Endometrium (tissue), 2 donors: Measurements from ENCODE around the gene LRRC75A.
"Not testable (repeated sequence)": the region's sequence is repeated elsewhere in the genome, so short reads cannot be mapped to it uniquely, and the experiment has no call there.

Experiments
- FAIRE-seq: peaks from 2 replicates; lab custom pipeline; 2012; peaks lifted over from hg19 to GRCh38; lab: Jason Lieb, UNC
- donor health status: control.
- donor health status: control.

The LRRC75A gene

DNA sequence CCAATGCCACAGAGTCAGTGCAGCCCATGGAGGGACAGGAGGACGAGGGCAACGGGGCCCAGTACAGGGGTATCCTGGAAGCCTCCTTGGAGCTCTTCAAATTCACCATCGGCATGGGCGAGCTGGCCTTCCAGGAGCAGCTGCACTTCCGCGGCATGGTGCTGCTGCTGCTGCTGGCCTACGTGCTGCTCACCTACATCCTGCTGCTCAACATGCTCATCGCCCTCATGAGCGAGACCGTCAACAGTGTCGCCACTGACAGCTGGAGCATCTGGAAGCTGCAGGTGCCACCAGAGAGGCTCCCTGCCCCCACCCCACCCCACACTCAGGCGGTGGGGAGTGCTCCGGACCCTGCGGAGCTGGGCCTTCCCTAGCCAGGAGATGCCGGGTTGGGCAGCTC, 60.0 kb downstream of the LRRC75A start:
- FAIRE-seq = no peak

DNA sequence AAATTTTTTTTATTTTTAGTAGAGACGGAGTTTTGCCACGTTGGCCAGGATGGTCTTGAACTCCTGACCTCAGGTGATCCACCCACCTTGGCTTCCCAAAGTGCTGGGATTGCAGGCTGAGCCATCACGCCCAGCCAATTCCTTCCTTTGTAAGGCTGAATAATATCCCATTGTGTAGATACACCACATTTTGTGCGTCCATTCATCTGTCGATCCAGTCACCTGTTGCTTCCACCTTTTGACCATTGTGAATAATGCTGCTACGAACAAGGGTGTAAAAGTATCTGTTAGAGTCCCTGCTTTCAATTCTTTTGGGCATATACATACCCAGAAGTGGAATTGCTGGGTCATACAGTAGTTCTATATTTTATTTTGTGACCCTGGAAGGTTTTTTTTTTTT, 61.3 kb downstream of the LRRC75A start:
- FAIRE-seq = no peak

DNA sequence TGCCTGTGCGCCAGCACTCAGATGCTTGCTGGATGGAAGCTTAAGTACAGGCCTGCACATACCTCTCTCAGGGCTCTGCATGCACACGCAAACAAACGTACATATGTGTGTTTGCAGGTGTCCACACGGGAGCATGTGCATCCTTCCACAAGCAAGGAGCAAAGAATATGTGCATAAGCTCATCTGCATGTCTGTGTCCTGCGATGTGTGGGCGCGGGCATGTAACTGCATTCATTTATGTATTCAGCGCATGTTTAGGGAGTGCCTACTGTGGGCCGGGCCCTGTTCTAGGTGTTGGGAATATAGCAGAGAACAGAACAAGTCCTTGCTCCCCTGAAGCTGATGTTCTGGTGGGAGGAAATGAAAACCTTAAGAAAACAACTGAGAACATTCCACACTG, 62.9 kb downstream of the LRRC75A start:
- no peak for FAIRE-seq

DNA sequence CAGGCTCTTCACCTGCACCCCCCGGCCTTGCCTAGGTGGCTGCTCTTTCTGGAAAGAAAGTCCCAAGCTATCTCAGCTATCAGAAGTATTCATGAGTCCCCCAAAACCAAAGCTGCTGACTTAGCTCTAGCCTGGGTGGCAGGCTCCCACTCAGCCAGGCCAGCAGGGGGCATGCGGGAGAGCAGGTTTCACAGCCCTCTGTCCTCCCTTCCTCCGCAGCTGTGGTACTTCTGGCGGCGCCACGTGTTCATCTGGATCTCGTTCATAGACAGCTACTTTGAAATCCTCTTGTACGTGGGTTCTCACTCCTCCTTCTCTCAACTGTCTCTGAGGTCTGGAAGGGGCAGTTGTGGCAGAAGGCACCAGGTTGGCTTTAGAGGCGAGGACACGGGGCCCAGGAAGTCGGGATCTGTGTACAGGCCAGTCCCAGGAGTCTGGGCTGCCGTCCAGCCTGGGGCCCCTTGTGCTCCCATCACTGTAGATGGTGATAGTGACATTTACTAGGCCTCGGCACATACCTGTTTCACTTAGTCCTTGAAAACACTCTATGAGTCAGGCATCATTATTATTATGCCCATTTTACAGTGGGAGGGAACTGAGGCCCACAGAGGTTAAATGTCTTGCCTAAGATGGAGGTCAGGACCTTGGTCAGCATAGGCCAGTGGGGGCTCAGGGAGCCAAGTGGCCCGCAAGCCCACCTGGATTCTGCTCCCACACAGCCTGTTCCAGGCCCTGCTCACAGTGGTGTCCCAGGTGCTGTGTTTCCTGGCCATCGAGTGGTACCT, 63.7 kb downstream of the LRRC75A start:
- FAIRE-seq = no peak

DNA sequence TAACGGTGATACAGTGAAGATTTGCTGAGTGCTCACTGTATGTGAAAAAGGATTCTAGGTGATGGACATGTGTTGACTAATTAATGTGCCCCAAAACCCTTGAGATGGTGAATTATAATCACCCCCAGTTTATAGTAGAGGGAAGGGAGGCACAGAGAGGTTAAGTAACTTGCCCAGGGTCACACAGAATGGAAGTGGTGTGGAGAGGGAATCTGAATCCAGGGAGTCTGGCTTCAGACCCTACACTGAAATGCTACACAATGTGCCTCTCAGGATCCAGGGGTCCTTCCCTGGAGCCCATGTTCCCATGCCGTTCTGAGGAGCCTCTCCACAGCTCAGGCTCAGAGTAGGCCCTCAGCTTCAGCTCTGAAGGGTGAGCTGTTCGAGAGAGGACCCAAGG, 65.0 kb downstream of the LRRC75A start:
- no peak for FAIRE-seq

DNA sequence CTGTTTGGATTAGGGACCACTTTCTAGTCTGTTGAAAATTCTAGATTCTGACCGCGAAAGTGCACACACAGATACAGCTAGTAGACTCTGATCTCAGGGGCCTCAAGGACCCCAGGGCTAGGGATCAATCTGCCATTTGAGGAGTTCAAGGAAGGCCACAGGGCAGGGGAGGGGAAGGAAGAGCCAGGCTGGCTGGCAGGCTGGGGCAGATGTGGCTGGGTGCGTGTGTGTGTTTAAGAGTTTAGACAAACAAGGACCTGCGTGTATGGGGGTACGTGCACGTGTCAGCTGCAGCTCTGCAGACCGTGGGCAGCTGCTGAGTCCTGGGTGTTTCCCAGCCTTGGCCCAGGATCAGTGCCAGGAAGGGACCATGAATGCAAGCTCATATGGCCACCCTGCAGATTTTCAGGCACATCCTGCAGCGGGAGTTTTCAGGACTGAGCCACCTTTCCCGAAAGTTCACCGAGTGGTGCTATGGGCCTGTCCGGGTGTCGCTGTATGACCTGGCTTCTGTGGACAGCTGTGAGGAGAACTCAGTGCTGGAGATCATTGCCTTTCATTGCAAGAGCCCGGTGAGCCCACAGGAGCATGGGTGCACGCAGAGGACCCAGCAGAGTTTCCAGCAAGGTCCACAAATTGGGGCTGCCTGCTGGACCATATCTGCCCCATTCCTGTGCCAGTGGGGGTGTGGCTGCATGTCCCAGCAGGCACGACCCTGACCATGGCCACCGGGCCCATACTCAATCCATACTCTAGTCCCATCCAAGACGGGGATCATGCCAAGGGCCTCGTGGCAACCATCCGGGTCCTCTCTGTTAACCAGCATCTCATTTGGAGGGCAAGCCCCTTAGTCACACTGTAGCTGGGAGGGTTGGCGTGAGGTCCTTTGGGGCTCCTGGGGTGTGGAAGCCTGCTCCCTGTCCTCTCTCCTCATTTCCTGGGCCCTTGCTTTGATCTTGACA, 66.0 kb downstream of the LRRC75A start:
- FAIRE-seq = no peak

DNA sequence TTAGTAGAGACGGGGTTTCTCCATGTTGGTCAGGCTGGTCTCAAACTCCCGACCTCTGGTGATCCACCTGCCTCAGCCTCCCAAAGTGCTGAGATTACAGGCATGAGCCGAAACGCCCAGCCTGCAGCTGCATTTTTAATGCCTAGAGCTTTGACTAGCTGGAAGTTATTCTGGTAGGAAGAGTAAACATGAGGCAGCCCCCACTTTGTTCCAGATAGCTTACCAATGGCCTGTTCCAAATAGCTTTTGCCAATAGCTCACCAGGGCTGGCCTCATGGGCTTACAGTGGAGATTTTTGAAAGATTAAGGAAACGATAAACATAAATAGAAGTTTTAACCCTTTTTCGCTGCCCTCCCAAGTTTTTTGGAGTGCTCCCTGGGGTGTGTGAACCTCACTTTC, 66.8 kb downstream of the LRRC75A start:
- no peak for FAIRE-seq

DNA sequence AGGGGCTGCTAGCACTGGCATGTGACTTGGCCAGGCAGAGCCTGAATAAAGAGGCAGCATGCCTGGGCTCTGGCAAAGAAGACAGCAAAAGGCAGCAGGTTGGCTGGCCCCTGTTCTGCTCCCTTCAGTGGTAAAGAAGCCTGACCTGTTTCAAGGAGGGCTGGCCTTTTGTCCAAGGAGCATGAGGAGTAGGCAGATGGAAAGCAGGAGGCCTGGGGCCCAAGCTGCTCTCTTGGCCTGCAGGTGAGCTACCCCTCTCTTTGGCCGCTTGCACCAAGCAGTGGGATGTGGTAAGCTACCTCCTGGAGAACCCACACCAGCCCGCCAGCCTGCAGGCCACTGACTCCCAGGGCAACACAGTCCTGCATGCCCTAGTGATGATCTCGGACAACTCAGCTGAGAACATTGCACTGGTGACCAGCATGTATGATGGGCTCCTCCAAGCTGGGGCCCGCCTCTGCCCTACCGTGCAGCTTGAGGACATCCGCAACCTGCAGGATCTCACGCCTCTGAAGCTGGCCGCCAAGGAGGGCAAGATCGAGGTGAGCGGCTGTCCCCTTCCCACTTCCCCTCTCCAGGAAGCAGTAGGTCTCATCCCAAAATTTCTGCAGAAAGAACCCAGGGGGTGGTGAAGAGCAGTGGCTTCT, 68.6 kb downstream of the LRRC75A start:
- FAIRE-seq = no peak

DNA sequence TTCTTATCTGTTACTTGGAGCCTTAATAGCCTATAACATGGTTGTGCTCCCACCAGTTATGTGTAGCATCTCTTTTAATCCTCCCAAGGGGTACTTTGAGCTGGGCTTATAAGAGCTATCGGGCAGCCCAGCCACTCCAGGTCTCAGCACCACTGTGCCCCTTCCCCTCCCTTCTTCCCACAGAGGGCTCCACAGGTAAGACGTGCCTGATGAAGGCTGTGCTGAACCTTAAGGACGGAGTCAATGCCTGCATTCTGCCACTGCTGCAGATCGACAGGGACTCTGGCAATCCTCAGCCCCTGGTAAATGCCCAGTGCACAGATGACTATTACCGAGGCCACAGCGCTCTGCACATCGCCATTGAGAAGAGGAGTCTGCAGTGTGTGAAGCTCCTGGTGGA, 69.6 kb downstream of the LRRC75A start:
- FAIRE-seq = no peak

DNA sequence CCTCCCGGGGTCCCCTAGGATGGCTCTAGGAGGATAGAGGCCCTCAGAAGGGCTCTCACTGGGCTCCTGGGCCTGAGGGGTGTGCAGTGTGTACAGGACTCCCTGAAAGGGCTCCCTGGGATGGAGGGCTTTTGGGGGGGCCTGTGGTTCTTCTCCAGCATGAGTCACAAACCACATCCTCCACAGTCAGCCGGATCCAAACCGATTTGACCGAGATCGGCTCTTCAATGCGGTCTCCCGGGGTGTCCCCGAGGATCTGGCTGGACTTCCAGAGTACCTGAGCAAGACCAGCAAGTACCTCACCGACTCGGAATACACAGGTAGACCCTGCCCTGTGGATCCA, 72.1 kb downstream of the LRRC75A start:
- no peak for FAIRE-seq

DNA sequence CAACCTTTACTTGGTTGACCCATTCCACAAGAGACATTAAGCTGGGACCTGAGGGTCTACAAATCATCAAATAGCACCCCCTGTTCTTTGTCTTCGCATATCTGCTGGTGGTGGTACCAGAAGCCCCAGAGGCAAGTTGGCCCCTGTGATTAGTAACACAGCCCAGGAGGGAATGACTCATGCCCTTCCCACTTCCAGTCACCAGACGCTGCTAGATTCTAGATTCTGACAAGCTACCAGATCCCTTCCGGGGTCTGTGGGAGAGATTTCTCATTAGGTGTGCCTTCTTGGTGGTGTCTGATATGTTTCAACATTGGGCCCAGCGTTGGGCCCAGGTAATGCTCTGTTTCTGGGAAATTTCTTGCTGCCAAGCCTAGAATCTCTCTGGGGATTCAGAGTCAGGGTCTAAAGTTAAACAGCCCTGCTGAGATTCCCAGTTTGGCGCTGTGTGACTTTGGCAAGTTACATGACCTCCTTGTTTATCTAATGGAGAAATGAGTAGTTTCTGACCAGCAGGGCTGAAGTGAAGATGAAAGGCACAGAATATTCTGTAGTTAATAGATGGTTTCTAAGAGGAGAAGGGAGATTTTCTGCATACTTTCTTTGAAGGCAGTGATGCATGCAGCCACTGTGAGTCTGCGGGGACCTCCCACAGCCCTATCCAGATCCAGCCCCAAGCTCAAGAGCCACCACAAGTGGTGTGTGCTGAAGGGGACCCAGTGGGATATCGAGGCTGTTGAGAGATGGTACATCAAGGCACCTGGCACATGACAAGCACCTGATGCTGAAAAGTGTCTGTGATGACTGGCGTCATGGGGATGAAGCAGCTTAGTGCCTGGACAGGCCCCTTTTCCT, 72.7 kb downstream of the LRRC75A start:
- FAIRE-seq = no peak

DNA sequence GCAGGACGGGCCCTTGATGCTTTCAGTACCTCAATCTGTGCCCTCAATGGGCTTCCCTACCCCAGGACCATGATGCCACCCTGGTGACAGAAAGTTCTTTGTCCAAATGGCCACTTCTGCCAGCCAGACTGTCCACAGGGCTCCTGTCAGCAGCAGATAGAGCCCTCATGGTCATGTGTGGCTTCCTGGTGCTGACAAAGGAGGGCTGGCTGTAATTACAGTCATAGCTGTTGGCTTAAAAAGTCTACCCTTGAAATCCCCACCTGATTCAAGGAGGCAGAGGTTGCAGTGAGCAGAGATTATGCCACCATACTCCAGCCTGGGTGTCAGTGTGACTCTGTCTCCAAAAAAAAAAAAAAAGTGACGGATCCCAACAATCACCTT, 73.3 kb downstream of the LRRC75A start:
- FAIRE-seq = no peak

DNA sequence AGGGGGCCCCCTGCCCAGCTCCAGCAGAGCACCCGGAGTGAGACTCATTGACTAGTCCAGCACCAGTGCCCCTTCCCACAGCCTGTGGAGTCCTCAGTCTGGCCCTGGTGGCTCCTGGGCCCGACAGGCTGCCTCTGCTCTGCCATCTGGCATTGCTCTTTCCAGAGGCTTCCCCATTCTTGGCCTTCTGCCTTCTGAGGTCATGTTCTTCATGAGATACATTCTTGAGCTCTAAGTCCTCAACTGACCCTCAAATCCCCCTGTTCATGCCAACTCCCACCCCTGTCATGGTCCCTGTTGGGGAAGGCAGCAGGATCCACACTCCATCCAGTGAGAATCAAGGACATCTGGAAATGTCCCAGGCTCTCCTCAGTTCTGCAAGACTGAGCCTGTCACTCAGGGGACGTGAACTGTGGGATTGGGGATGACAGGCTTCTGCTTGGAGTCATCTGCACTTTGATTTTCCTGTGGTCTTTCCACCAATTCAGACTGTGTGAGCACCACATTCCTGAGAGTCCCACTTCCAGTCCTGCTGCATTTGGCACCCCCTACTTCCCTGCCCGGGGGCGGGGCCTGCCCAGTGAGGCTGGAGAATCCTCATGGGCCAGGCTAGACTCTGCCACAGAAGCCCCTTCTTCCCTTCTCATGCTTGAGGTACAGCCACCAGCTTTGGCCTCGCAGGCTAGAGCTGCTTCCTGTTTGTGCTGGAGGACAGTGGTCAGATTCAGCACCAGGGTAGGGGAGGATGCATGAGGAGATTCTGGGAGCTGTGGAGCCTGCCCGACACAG, 73.9 kb downstream of the LRRC75A start:
- FAIRE-seq = no peak

DNA sequence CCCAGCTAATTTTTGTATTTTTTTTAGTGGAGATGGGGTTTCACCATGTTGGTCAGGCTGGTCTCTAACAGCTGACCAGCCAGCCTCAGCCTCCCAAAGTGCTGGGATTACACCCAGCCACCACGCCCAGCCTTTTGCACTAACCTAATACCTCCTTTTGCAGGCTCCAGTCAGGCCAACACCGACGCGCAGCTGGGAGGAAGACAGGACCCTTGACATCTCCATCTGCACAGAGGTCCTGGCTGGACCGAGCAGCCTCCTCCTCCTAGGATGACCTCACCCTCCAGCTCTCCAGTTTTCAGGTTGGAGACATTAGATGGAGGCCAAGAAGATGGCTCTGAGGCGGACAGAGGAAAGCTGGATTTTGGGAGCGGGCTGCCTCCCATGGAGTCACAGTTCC, 74.6 kb downstream of the LRRC75A start:
- FAIRE-seq = no peak

DNA sequence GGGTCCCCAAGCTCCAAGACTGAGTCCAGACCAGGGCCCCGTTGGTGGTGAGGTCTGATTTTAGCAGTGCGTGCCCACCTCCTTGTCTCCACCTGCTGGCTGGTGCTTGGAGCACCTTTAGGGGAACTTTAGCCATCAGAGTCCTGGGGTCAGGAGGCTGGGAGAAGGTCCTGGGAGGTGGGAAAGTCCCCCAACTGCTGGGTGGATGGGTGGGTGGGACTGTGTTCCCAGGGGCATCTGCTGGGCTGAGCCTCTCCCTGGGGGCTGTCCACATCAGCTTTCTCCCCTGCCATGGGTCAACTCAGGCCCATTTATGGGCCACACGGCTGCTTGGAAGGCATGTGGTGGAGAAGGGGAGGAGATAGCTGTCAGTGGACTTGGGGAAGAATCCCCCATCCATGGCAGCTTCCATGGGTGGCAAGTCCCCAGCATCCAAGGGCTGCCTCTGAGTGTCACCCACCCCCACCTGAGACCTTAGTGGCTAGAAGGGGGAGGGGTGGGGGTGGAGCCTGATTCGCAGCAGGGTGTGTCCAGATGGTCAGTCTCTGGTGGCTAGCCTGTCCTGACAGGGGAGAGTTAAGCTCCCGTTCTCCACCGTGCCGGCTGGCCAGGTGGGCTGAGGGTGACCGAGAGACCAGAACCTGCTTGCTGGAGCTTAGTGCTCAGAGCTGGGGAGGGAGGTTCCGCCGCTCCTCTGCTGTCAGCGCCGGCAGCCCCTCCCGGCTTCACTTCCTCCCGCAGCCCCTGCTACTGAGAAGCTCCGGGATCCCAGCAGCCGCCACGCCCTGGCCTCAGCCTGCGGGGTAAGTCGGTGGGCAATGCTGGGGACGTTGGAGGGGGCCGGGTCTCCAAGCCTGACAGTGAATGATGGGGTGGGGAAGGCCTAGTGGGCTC, 76.7 kb downstream of the LRRC75A start, which contains the start of gene TRPV2:
TRPV2 (plus strand) TSS at position 541 of the 894 bp plus-strand sequence. CDS start 2,098 bp downstream, outside the sequence.
- FAIRE-seq = no peak

DNA sequence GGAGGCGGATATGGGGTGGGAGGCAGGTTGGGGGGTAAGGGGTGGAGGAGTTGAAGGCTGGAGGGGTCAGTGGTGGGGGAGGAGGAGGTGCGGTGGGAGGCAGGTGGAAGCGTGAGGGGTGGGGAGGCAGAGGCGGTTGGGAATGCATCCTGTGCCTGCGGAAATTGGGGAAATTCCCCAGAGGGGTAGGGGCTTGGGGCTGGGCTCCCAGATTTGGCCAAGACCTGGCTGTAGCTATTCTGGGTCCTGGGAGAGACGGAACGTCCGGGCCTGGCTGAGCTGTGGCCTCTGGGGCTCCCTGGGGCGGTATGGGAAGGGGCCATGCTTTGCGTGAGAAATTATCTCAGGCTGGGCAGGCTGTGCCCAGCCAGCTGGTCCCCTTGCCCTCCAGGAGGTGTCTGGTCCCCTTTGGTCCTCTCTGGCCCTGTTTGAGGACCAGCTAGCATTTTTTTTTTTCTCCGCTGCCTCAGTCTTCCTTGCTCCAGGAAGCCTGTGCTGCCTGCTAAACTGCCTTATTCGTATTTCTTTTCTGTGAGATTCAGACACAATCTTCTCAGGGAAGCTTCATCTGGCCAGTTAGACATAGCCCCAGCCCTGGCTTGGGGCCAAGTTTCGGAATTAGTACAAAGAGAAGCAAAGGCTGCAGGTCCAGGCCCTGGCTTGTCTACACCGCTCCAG, 83.9 kb downstream of the LRRC75A start:
- no peak for FAIRE-seq

DNA sequence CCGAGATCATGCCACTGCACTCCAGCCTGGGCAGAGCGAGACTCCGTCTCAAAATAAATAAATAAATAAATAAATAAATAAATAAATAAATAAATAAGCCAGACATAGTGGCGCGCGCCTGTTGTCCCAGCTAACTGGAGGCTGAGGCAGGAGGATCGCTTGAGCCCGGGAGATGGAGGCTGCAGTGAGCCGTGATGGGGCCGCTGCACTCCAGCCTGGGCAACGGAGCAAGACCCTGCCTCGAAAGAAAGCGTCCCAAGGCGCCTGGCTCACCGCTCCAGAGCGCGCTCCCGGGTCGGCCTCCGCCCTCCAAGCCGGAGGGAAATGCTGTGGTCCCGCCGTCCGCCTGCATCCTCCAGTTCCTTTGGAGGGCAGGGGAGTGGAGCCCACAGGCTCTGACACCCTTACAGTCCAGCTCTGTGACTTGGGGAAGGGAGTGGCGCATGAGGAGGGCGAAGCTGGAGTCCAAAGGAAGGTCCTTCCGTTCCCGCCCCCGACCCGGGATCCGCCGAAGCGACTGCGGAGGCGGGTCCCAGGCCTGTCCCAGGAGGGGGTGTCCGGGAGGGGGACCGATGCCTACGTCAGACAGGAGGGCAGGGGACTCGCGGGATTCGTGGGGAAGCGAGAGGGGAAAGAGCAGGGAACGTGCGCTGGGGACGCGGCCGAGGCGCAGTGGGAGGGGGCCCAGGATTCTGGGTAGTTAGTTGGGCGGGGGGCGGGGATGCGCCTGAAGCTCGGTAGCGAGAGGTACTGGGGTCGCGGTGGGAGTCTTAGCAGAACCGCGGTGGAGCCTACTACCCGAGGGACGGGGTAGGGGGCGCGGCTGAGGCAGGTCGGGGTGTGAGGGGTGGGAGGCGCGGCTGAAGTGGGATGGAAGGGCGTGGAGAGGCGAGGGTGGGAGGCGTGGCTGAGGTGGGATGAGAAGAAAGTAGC, 85.0 kb downstream of the LRRC75A start:
- no peak for FAIRE-seq

DNA sequence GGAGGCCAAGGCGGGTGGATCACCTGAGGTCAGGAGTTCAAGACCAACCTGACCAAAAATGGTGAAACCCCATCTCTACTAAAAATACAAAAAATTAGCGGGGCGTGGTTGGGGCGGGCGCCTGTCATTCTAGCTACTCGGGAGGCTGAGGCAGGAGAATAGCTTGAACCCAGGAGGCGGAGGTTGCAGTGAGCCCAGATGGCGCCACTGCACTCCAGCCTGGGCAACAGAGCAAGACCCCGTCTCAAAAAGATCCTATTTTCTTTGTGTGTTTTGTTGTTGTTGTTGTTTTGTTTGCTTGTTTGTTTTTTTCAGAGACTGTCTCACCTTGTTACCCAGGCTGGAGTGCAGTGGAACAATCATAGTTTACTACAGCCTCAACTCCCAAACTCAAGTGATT, 88.1 kb downstream of the LRRC75A start:
- not testable (repeated sequence) for FAIRE-seq
